CD14-positive monocyte (primary cell): ENCODE data around the gene CBX1. TPM values are rescaled to one million over a fixed set of nuclear protein-coding genes. Genes with fewer than 3 reads are reported as not detected.
A peak's percentile ranks its signal among the peaks of the same experiment; 100 is the strongest.

Experiments used
- DNase-seq, 3 donors: peaks; one replicate each; pipeline ENCODE4 v3.0.0-alpha.2; 2011 to 2022
- H2AFZ ChIP-seq: 2 replicates; pipeline ENCODE4 v1.6.0; 2012; ENCODE audit warnings: mild to moderate bottlenecking, low read depth, low read length, inconsistent platforms; ENCODE audit not compliant: insufficient read depth, poor library complexity, severe bottlenecking
- H3K27ac ChIP-seq, 2 donors: 1 replicate in 1 of 2; 2 replicates in 1 of 2; pipeline ENCODE4 v1.5.1; 2012 to 2013; ENCODE audit warnings: low read length in 2 of 2, control low read depth in 1 of 2, inconsistent platforms in 1 of 2, low read depth in 1 of 2, mild to moderate bottlenecking in 1 of 2
- H3K27me3 ChIP-seq, 2 donors: one replicate each; pipeline versions ENCODE4 v1.6.0 to v1.6.1; 2011 to 2013; ENCODE audit warnings: low read length in 2 of 2; ENCODE audit not compliant: control insufficient read depth in 2 of 2, insufficient read depth in 2 of 2
- H3K36me3 ChIP-seq, 2 donors: replicated peaks in 1 of 2; 1 replicate in 1 of 2; 2 replicates in 1 of 2; pipeline versions ENCODE4 v1.5.1 to v1.6.1; 2012 to 2013; ENCODE audit warnings: low read length in 2 of 2, control low read depth in 1 of 2, inconsistent platforms in 1 of 2, mild to moderate bottlenecking in 1 of 2; ENCODE audit not compliant: insufficient read depth in 2 of 2, control insufficient read depth in 1 of 2
- H3K4me1 ChIP-seq, 2 donors: 1 replicate in 1 of 2; 2 replicates in 1 of 2; pipeline versions ENCODE4 v1.5.1 to v1.6.1; 2012 to 2013; ENCODE audit warnings: low read length in 2 of 2, control low read depth in 1 of 2, inconsistent platforms in 1 of 2, mild to moderate bottlenecking in 1 of 2, moderate library complexity in 1 of 2; ENCODE audit not compliant: insufficient read depth in 2 of 2, control insufficient read depth in 1 of 2
- H3K4me2 ChIP-seq: replicated peaks from 2 replicates; pipeline ENCODE3; 2012; ENCODE audit warnings: low read length, moderate library complexity, mild to moderate bottlenecking; ENCODE audit not compliant: poor library complexity, severe bottlenecking; ENCODE audit errors: extremely low read depth
- H3K4me3 ChIP-seq, 3 experiments: fragments of 200-600 bp in 1 of 3; sonication (generic) in 1 of 3; replicated peaks in 1 of 3; 1 replicate in 2 of 3; 2 replicates in 1 of 3; pipeline ENCODE4 v1.5.1; 2011 to 2013; ENCODE audit warnings: low read length in 3 of 3, mild to moderate bottlenecking in 3 of 3, control low read depth in 2 of 3, low read depth in 2 of 3, inconsistent platforms in 1 of 3, moderate library complexity in 1 of 3
- H3K79me2 ChIP-seq: 2 replicates; pipeline ENCODE4 v1.6.0; 2012; ENCODE audit warnings: mild to moderate bottlenecking, control low read depth, inconsistent platforms, low read length, moderate library complexity; ENCODE audit not compliant: insufficient read depth
- H3K9ac ChIP-seq: 2 replicates; pipeline ENCODE4 v1.6.0; 2017; ENCODE audit warnings: low read length, mild to moderate bottlenecking; ENCODE audit not compliant: insufficient read depth, poor library complexity, severe bottlenecking
- H3K9me3 ChIP-seq, 2 donors: replicated peaks in 1 of 2; 1 replicate in 1 of 2; 2 replicates in 1 of 2; pipeline versions ENCODE4 v1.5.1 to v1.6.1; 2012 to 2013; ENCODE audit warnings: low read length in 2 of 2, control low read depth in 1 of 2; ENCODE audit not compliant: control insufficient read depth in 1 of 2, insufficient read depth in 1 of 2
- H4K20me1 ChIP-seq: 2 replicates; pipeline ENCODE4 v1.6.0; 2012; ENCODE audit warnings: mild to moderate bottlenecking, low read length, control low read depth, moderate library complexity; ENCODE audit not compliant: insufficient read depth
- H3K27ac Mint-ChIP-seq, 7 donors: one replicate each; pipeline ENCODE4 v1.8.0; 2020; ENCODE audit warnings: mild to moderate bottlenecking in 7 of 7, mixed read lengths in 7 of 7, moderate library complexity in 6 of 7, inconsistent platforms in 2 of 7
- H3K27me3 Mint-ChIP-seq, 3 donors: one replicate each; pipeline ENCODE4 v1.8.0; 2021 to 2022; ENCODE audit warnings: low read depth in 3 of 3, mild to moderate bottlenecking in 3 of 3, mixed read lengths in 3 of 3, moderate library complexity in 3 of 3, inconsistent platforms in 1 of 3
- H3K36me3 Mint-ChIP-seq, 2 donors: one replicate each; pipeline ENCODE4 v1.8.0; 2020; ENCODE audit warnings: mixed read lengths in 2 of 2, inconsistent platforms in 1 of 2, mild to moderate bottlenecking in 1 of 2
- H3K4me1 Mint-ChIP-seq: one replicate; pipeline ENCODE4 v1.8.0; 2020; ENCODE audit warnings: mild to moderate bottlenecking, mixed read lengths
- H3K4me3 Mint-ChIP-seq, 2 donors: one replicate each; pipeline ENCODE4 v1.8.0; 2020; ENCODE audit warnings: mild to moderate bottlenecking in 2 of 2, mixed read lengths in 2 of 2, moderate library complexity in 1 of 2
- H3K9me3 Mint-ChIP-seq, 7 donors: one replicate each; pipeline ENCODE4 v1.8.0; 2020 to 2022; ENCODE audit warnings: mixed read lengths in 7 of 7, mild to moderate bottlenecking in 6 of 7, moderate library complexity in 6 of 7, inconsistent platforms in 2 of 7
- WGBS: methylation state at CpG from one replicate; pipeline ENCODE4 v1.1.5; 2013; ENCODE audit warnings: missing lambda C conversion rate; ENCODE audit not compliant: insufficient coverage; 5-methylcytosine and 5-hydroxymethylcytosine counted together
- intact Hi-C, 2 donors: fragments of 100-400 bp; cut with micrococcal nuclease; formaldehyde crosslinking; loops; one replicate each; pipeline versions ENCODE4 v1.15.0 to v1.15.1; 2023
- polyA plus RNA-seq, 3 donors: library from polyadenylated mRNA; depleted of rRNA in 1 of 3; unstranded in 2 of 3; stranded (reverse) in 1 of 3; fragments of 300-500 nt in 2 of 3; fragments of >200 nt in 1 of 3; fragmentation: Illumina TruSeq in 2 of 3; gene quantifications; 1 replicate in 2 of 3; 2 replicates in 1 of 3; pipeline ENCODE4 v1.2.3, GENCODE V29; 2012 to 2021
- TF ChIP-seq, protein P1 (sequence below): fragments of 200-600 bp; IDR thresholded peaks from one replicate; pipeline ENCODE4 v1.8.0; 2022; ENCODE audit warnings: antibody characterized with exemption, mild to moderate bottlenecking

CBX1 gene
- polyA plus RNA-seq, 3 donors: 12.5 to 18.2 (median 17.2) TPM

DNA sequence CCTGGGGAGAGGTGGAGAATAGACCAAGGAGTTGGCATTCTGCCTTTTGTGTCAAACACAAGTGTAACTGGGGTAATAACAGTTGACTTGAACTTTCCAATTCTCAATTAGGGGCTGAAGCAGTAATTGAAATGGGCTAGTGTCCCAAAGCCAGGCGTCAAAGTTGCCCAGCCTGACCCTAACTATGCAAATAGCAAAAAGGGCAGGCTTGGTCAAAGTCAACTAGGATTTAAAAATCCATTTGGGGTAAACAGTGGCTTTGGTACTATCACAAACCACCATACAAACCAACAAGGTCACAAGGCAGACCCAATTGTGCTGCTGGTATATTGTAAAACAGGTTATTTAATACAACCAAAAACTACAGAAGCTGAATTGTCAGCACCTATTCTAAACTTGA is 35.1 kb downstream of the CBX1 start:
- Histone ChIP-seq H3K27ac (no peak overlapping the region), H3K9ac (no peak overlapping the region), H3K4me2 (no peak overlapping the region), H2AFZ (no peak overlapping the region), H3K4me3 (no peak overlapping the region), H3K9me3 (no peaks in the 10 kb centered on the region), H4K20me1 (peaks cover 15% of the 10 kb centered on the region), H3K79me2 (no peaks in the 10 kb centered on the region), H3K27me3 (no peaks in the 10 kb centered on the region), H3K36me3 (peaks cover 62 to 97% of the 10 kb centered on the region in 2 donors), H3K4me1 (no peaks in the 10 kb centered on the region)
- no peaks in the 10 kb centered on the region for H3K9me3 Mint-ChIP-seq
- peaks cover 69 to 84% of the 10 kb centered on the region in 2 donors for H3K36me3 Mint-ChIP-seq
- peaks cover 3% of the 10 kb centered on the region for H3K4me1 Mint-ChIP-seq
- DNase-seq: no peak
- TF ChIP-seq, protein P1, sequence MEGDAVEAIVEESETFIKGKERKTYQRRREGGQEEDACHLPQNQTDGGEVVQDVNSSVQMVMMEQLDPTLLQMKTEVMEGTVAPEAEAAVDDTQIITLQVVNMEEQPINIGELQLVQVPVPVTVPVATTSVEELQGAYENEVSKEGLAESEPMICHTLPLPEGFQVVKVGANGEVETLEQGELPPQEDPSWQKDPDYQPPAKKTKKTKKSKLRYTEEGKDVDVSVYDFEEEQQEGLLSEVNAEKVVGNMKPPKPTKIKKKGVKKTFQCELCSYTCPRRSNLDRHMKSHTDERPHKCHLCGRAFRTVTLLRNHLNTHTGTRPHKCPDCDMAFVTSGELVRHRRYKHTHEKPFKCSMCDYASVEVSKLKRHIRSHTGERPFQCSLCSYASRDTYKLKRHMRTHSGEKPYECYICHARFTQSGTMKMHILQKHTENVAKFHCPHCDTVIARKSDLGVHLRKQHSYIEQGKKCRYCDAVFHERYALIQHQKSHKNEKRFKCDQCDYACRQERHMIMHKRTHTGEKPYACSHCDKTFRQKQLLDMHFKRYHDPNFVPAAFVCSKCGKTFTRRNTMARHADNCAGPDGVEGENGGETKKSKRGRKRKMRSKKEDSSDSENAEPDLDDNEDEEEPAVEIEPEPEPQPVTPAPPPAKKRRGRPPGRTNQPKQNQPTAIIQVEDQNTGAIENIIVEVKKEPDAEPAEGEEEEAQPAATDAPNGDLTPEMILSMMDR: no peak
- intact Hi-C loops: no loop called here
- H3K27me3 Mint-ChIP-seq: peaks cover 0 to 3% (median 1%) of the 10 kb centered on the region in 3 donors
- no peak overlapping the region for H3K4me3 Mint-ChIP-seq
- H3K27ac Mint-ChIP-seq: no peak overlapping the region
- WGBS: no CpG with 5 or more reads among the region's 1 CpG

DNA sequence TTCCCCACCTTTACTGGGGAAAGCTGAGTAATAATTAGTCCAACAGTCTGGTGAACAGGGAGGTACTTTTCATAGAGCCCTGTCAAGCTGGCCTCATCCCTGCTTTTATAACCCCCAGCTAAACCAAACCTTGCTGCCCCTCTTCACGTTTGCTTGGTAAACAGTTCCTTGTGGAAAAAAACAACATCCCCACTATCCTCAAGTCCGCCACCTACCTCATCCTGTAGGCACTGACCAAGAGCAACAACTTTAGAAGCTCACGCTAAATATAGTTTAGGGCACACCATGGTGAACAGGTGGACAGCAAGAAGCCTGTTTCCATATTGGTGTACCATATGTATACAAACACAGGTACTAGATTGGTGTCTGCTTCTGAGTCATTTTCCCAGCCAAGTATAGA is 36.6 kb downstream of the CBX1 start:
- Mint-ChIP-seq H3K27ac (peak overlapping the region in 1 of 7 donors; percentile 86), H3K4me3 (no peak overlapping the region), H3K9me3 (no peaks in the 10 kb centered on the region), H3K36me3 (peaks cover 69 to 87% of the 10 kb centered on the region in 2 donors), H3K27me3 (peaks cover 0 to 3% (median 1%) of the 10 kb centered on the region in 3 donors), H3K4me1 (peaks cover 11% of the 10 kb centered on the region)
- DNase-seq: no peak
- Histone ChIP-seq H3K4me2 (no peak overlapping the region), H3K79me2 (peaks cover 8% of the 10 kb centered on the region), H2AFZ (no peak overlapping the region), H4K20me1 (peaks cover 30% of the 10 kb centered on the region), H3K4me1 (peaks cover 2 to 9% of the 10 kb centered on the region in 2 donors), H3K9me3 (no peaks in the 10 kb centered on the region), H3K9ac (no peak overlapping the region), H3K36me3 (peaks cover 65 to 95% of the 10 kb centered on the region in 2 donors), H3K4me3 (no peak overlapping the region), H3K27ac (no peak overlapping the region), H3K27me3 (no peaks in the 10 kb centered on the region)
- TF ChIP-seq, protein P1: no peak
- intact Hi-C loops: no loop called here
- WGBS: 88% methylated on average over 1 of the region's 3 CpGs
